GM21528 (cell line): ENCODE data around the gene OR52E1.

ENCODE experiments used
- ATAC-seq: cut with Tn5 transposase; IDR thresholded peaks from one replicate; pipeline ENCODE4 v1.9.1; 2021; ENCODE audit warnings: mild to moderate bottlenecking, moderate library complexity; ENCODE audit not compliant: unreplicated experiment, low FRiP score

OR52E1 gene

DNA sequence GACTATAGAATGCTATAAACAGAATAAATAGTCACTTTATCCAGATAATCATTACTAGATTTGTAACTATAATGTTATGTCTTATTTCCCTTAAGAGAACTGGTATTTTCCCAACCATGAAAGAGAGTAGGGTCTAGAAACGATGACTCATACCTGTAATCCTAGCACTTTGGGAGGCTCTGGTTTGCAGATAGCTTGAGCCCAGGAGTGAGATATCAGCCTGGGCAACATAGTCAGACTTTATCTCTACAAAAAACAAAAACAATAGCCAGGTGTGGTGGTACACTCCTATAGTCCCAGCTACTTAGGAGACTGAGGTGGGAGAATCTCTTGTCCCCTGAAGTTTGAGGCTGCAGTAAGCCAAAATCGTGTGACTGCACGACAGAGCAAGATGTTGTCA lies 37.9 kb downstream of the OR52E1 start:
- no peak for ATAC-seq

DNA sequence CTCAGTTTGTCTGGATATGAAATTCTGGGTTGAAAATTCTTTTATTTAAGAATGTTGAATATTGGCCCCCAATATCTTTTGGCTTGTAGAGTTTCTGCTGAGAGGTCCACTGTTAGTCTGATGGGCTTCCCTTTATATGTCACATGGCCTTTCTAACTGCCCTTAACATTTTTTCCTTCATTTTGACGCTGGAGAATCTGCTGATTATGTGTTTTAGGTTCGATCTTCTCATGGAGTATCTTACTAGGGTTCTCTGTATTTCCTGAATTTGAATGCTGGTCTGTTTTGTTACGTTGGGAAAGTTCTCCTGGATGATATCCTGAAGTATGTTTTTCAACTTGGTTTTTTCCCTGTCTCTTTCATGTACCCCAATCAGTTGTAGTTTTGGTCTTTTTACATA lies 46.0 kb downstream of the OR52E1 start:
- ATAC-seq: no peak

DNA sequence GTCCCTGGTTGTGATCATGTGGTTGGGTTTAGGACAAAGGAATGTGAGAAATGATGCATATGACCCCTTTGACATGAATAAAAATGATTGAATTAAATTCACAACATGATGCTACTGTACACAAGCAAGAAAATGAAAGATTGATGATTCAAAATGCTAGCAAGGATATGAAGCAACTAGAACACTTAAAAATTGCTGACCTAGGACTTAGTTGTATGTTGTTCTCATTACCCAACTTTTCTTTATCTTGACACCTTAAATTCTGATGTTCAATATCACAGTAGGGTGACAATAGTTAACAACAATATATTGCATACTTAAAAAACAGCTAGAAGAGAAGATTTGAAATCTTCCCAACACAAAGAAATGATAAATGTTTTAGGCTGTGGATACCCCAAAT lies 48.2 kb downstream of the OR52E1 start:
- ATAC-seq: no peak

DNA sequence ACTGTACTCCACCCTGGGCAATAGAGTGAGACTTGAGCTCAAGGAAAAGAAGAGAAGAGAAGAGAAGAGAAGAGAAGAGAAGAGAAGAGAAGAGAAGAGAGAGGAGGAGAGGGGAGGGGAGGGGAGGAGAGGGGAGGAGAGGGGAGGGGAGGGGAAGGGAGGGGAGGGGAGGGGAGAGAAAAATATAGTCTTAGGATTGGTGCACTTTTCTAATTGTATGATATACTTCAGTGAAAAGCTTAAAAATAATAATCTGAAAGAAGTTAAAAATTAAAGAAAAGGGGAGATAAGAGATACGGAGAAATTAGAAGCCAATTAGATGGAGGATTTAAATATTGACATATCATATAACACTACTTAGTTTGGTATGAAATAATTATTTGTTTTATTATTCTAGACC lies 49.5 kb downstream of the OR52E1 start:
- no peak for ATAC-seq
